Naive B cell (primary cell): ENCODE data around the gene RREB1. TPM values are rescaled to one million over a fixed set of nuclear protein-coding genes. Genes with fewer than 3 reads are reported as not detected.
A peak's percentile ranks its signal among the peaks of the same experiment; 100 is the strongest.

Experiments
- ATAC-seq, 2 donors: fragments of 150-1000 bp; cut with Tn5 transposase; 2 replicates each; pipeline ENCODE4 v1.10.0; 2021; ENCODE audit warnings: low read depth in 2 of 2, mild to moderate bottlenecking in 2 of 2, moderate library complexity in 2 of 2
- DNase-seq: peaks from one replicate; pipeline ENCODE4 v3.0.0; 2022
- H3K27ac Mint-ChIP-seq, 6 donors: one replicate each; pipeline ENCODE4 v1.8.0; 2020 to 2022; ENCODE audit warnings: mild to moderate bottlenecking in 6 of 6, mixed read lengths in 6 of 6, moderate library complexity in 5 of 6, inconsistent platforms in 2 of 6
- H3K27me3 Mint-ChIP-seq, 3 donors: one replicate each; pipeline ENCODE4 v1.8.0; 2021 to 2022; ENCODE audit warnings: mixed read lengths in 3 of 3, mild to moderate bottlenecking in 1 of 3
- H3K36me3 Mint-ChIP-seq, 2 donors: one replicate each; pipeline ENCODE4 v1.8.0; 2020 to 2022; ENCODE audit warnings: mixed read lengths in 2 of 2, inconsistent platforms in 1 of 2, mild to moderate bottlenecking in 1 of 2
- H3K4me1 Mint-ChIP-seq, 3 donors: one replicate each; pipeline ENCODE4 v1.8.0; 2020 to 2022; ENCODE audit warnings: mixed read lengths in 3 of 3, inconsistent platforms in 1 of 3, mild to moderate bottlenecking in 1 of 3, moderate library complexity in 1 of 3
- H3K4me3 Mint-ChIP-seq, 8 donors: one replicate each; pipeline ENCODE4 v1.8.0; 2020 to 2022; ENCODE audit warnings: mild to moderate bottlenecking in 8 of 8, mixed read lengths in 8 of 8, moderate library complexity in 8 of 8, inconsistent platforms in 2 of 8
- H3K9me3 Mint-ChIP-seq, 7 donors: one replicate each; pipeline ENCODE4 v1.8.0; 2020 to 2022; ENCODE audit warnings: mixed read lengths in 7 of 7, mild to moderate bottlenecking in 5 of 7, inconsistent platforms in 2 of 7, moderate library complexity in 1 of 7
- polyA plus RNA-seq, 6 donors: library from polyadenylated mRNA; unstranded; fragments of 300-500 nt; fragmentation: Illumina TruSeq; gene quantifications; one replicate each; pipeline ENCODE4 v1.2.3, GENCODE V29; 2021; ENCODE audit warnings: low read depth in 6 of 6

The RREB1 gene
- polyA plus RNA-seq, 6 donors from 2014 or later = 1.5 to 9.9 (median 5.2) TPM

DNA sequence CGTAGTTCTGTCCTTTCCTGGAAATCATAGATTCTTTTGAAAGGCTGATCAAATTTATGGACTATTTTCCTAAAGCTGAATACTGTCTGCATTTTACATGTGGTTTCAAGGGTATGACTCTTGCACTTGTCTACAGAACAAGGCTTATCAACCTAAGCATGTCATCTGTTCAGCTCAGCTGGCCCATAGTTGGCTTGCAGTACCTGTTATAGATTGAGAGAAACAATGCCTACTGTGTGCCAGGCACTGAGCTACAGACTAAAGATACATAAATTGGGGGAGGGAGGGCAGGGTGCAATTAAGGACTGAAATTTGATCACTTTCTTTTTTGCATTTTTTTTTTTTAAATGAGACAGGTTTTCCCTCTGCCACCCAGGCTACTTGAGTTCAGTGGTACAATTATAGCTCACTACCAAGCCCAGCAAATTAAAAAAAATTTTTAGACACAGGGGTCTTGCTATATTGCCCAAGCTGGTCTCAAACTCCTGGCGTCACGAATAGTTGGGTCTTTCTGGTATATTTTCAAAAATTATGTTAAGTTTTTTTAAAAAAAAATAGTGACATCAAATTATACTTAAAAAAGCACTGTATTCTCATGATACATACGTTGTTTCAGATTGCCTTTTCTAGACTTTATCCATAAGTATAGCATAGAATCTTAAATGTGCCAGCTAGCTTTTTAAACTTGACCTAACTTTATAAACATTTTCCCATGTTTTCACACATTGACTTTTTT, 52.2 kb downstream of the RREB1 start:
- no peaks in the 10 kb centered on the region for H3K27me3 Mint-ChIP-seq
- no peaks in the 10 kb centered on the region for H3K9me3 Mint-ChIP-seq
- H3K4me3 Mint-ChIP-seq = no peak overlapping the region
- DNase-seq (no peak), ATAC-seq (no peak)
- H3K27ac Mint-ChIP-seq = no peak overlapping the region
- no peaks in the 10 kb centered on the region for H3K36me3 Mint-ChIP-seq
- H3K4me1 Mint-ChIP-seq = peaks cover 71 to 79% (median 78%) of the 10 kb centered on the region in 3 donors

DNA sequence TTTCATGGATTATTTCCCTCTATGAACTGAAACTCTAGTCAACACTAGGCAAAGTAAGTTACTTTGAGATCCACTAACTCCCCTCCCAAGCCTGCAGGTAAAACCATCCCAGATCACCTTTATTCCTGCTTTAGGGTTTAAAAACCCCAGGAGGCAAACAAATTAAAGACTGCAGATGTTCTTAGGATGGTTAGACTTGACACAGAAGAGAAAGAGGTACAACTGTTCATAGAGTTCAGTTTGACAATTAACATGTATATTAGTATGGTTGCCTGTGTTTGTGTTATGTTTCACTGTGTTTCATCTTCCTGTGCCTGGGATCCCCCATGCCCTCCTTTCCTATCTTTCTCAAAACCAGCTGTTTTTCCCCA, 53.5 kb downstream of the RREB1 start:
- H3K27ac Mint-ChIP-seq = peak overlapping the region in 4 of 6 donors; percentile 2 to 85 (median 30)
- ATAC-seq = no peak
- H3K9me3 Mint-ChIP-seq = no peaks in the 10 kb centered on the region

DNA sequence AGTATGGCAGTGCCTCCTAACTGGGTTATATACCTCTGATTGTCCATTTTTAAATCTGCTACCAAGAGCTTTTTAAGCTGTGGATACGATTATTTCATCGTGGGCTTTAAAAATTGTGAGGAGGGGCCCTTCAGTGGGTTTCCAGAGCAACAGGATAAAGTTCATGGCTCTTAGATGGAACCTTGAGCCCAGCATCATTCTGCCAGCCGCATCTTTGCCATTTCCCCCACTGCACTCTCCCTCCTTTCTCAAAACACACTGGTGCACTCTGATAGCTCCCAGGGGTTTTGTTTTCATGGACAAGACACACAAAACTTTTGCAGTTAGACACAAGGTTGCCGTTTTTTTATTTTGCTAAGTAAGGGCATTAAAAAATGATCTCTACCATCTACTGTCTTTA, 54.1 kb downstream of the RREB1 start:
- peak overlapping the region in 4 of 6 donors; percentile 18 to 72 (median 54) for H3K27ac Mint-ChIP-seq
- DNase-seq = no peak
- H3K4me3 Mint-ChIP-seq = no peak overlapping the region

More for the DNA sequence above, 53.5 kb downstream of the RREB1 start:
- Mint-ChIP-seq H3K4me1 (peaks cover 71 to 79% (median 78%) of the 10 kb centered on the region in 3 donors), H3K4me3 (no peak overlapping the region), H3K27me3 (no peaks in the 10 kb centered on the region), H3K36me3 (no peaks in the 10 kb centered on the region)
- DNase-seq = no peak

DNA sequence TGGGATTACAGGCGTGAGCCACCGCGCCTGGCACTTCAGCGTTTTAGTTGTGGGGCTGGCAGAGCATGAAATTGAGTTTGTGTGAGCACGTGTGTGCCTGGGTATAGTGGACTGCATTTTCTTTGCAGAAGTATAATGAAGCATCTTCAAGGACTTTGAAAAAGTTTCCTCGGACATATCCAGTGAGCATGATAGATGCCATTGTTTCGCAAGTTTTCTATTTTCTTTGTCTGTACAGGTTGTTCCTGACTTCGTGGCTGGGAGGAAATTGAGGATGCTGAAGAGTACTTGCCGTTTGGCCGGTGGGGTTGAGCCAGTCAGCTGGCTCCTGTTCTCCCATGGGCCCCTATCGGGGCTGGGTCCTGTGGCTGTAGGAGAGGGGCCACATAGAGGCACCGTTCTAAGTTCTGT, 55.9 kb downstream of the RREB1 start:
- Mint-ChIP-seq H3K36me3 (no peaks in the 10 kb centered on the region), H3K27ac (peak overlapping the region in 1 of 6 donors; percentile 44), H3K9me3 (no peaks in the 10 kb centered on the region), H3K4me3 (no peak overlapping the region), H3K27me3 (no peaks in the 10 kb centered on the region), H3K4me1 (peaks cover 62 to 74% (median 67%) of the 10 kb centered on the region in 3 donors)
- ATAC-seq (no peak), DNase-seq (no peak)

More for the DNA sequence above, 54.1 kb downstream of the RREB1 start:
- no peaks in the 10 kb centered on the region for H3K36me3 Mint-ChIP-seq
- H3K4me1 Mint-ChIP-seq = peaks cover 68 to 77% (median 74%) of the 10 kb centered on the region in 3 donors
- no peaks in the 10 kb centered on the region for H3K27me3 Mint-ChIP-seq
- H3K9me3 Mint-ChIP-seq = no peaks in the 10 kb centered on the region
- no peak for ATAC-seq

DNA sequence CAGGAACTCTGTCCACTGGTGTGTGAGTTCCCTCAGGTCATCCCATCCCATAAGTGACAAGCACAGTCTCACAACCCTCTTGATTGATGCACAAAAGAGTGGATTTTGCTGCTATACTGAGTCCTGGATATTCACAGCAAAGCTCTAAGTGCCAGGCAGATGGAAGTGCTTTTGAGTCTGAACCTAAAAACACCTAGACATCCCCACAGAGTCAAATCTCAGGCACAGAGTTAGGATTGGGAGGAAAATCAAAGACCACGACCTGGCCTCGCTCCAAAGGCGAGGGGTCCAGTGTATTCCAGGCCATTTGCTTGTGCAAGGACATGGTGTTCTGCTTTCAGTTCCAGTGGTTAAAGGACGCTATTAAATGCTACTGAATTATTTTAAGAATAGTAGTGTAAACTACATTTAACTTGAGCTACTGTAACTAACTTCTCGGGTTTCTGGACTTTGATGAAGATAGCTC, 56.8 kb downstream of the RREB1 start:
- peaks cover 62 to 78% (median 67%) of the 10 kb centered on the region in 3 donors for H3K4me1 Mint-ChIP-seq
- peak overlapping the region in 4 of 6 donors; percentile 33 to 86 (median 76) for H3K27ac Mint-ChIP-seq
- H3K4me3 Mint-ChIP-seq = peak overlapping the region in 1 of 8 donors; percentile 56
- ATAC-seq (no peak), DNase-seq (no peak)
- no peaks in the 10 kb centered on the region for H3K36me3 Mint-ChIP-seq
- H3K9me3 Mint-ChIP-seq = no peaks in the 10 kb centered on the region
- no peaks in the 10 kb centered on the region for H3K27me3 Mint-ChIP-seq

DNA sequence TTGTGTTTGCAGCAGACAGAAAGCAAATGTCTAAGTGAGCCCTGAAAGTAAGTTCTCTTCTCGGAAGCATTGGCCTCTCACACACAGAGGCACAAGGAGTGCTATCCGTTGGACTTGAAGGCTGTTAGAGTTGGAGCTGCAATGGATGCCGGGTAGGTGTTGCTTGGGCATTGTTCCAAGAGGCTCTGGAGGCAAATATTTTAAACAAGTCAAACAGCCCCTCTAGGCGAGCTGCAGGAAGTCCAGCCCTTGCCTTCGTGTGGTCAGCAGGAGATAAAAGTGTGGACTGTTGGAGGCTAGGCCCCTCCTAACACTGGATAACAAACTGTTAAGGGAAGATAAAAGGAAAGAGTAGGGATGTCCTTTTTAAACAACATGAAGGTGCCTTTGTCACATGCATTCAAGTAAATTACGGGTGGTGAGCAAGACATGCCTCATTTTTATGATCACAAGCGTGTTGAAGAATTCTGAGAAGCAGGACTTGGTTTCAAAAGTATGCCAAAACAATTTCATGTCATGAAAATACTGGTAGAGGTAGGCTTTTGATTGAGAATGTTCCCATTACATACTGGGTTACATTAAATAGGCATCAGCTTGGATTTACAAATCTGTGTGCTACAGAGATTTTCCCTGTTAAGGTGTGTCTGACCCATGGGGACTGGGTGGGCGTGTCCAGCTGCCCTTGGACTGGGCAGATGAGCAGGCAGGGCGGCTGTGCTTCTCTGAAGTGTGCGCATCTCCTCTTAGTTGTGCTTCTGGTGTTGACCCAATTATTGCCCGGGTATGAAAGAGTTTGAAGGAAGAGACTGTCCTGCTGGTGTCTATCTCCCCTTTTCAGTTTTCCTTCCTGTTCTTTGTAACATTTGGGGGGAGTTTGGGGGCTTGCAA, 57.5 kb downstream of the RREB1 start:
- peaks cover 62 to 85% (median 65%) of the 10 kb centered on the region in 3 donors for H3K4me1 Mint-ChIP-seq
- H3K27me3 Mint-ChIP-seq = no peaks in the 10 kb centered on the region
- ATAC-seq = no peak
- DNase-seq = no peak
- H3K9me3 Mint-ChIP-seq = no peaks in the 10 kb centered on the region
- H3K27ac Mint-ChIP-seq = peak overlapping the region; percentile 43 to 92 (median 77)
- H3K4me3 Mint-ChIP-seq = peak overlapping the region in 6 of 8 donors; percentile 15 to 64 (median 30)
- H3K36me3 Mint-ChIP-seq = no peaks in the 10 kb centered on the region

DNA sequence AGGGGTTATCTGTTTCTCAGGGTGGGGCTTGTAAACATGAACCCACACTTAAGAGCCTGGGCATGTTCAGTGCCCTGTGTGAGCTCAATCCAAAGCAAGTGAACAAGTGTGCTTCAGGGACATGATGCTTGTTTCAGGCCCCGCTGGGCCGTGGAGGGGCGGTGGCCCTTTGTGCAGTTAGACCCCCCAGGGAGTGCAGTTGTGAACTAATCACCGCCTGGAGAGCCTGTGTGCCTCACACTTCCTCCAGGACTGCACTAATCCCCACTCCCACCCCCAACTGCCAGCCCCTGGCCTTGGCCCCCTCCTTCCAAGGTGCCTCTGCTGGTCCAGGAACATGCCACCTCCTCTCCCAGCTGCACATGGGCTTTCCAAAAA, 58.1 kb downstream of the RREB1 start:
- no peak for DNase-seq
- Mint-ChIP-seq H3K4me3 (peak overlapping the region in 2 of 8 donors; percentile 15 to 25), H3K4me1 (peaks cover 62 to 88% (median 64%) of the 10 kb centered on the region in 3 donors), H3K36me3 (no peaks in the 10 kb centered on the region), H3K9me3 (no peaks in the 10 kb centered on the region), H3K27me3 (no peaks in the 10 kb centered on the region), H3K27ac (peak overlapping the region in 2 of 6 donors; percentile 43 to 74)
- ATAC-seq = no peak

DNA sequence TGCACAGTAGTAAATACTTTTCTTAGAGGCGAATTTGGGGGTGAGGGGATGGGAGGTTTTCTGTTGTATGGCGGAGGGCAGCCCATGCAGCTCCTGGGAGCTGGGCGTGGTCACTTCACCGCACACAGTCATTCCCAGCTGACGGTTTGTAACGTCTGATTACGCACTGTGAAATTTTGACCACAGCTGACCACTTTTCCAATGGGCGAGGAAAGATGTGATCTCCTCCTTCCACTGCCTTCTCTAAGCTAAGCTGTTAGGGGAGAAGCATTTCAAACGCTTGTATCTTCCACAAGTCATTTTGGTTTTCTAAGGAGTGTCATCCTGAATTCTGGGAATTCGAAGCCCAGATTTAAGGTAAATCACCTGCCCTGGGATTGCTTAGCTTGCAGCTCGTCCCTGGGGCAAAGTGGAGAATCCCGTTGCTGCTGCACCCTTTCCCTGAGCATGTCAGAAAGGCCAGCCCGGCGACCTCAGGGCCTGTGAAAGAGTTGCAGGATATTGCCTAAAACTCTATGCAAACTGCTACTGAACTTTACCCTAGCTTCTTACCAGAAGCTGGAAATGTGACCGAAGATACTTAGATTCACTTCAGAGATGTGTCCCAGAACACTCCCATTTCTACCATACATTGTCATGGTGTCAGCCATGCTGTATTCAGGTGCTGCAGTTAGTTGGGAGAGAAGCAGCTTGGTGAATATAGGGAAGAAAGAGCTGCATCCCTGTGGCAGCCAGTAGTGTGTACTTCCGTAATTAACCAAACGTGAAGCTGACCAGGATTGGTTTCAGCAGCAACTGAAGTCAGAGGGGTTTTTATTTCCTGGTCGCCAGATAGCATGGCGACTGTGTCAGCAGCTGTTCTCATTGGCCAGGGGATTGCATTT, 58.9 kb downstream of the RREB1 start:
- DNase-seq = no peak
- ATAC-seq = no peak
- Mint-ChIP-seq H3K9me3 (no peaks in the 10 kb centered on the region), H3K4me1 (peaks cover 64 to 88% (median 68%) of the 10 kb centered on the region in 3 donors), H3K4me3 (no peak overlapping the region), H3K36me3 (no peaks in the 10 kb centered on the region), H3K27me3 (no peaks in the 10 kb centered on the region), H3K27ac (peak overlapping the region in 1 of 6 donors; percentile 47)

DNA sequence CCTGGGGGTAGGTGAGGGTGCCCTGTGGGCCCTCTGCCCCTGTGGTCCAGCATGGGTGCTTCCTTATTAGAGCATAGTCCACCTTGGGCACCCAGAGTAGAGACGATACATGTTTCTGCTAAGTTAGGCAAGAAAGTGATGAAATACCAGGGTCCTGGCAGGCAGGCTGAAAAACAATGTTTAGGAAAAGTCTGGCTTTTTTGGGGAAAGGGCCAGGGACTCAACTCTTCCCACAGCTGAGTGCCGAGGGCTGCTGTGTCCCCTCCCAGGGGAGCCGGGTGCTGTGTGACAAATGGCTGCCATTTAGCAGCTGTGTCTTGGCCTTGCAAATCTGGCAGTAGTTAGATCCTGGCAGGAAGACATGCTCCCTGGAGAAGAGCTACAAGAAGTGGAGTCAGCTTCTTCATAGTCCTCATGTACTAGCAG, 61.5 kb downstream of the RREB1 start:
- Mint-ChIP-seq H3K27me3 (no peaks in the 10 kb centered on the region), H3K4me1 (peaks cover 56 to 89% (median 67%) of the 10 kb centered on the region in 3 donors), H3K4me3 (no peak overlapping the region), H3K36me3 (no peaks in the 10 kb centered on the region), H3K9me3 (no peaks in the 10 kb centered on the region), H3K27ac (peak overlapping the region in 3 of 6 donors; percentile 21 to 56 (median 47))
- ATAC-seq = no peak
- DNase-seq = no peak

DNA sequence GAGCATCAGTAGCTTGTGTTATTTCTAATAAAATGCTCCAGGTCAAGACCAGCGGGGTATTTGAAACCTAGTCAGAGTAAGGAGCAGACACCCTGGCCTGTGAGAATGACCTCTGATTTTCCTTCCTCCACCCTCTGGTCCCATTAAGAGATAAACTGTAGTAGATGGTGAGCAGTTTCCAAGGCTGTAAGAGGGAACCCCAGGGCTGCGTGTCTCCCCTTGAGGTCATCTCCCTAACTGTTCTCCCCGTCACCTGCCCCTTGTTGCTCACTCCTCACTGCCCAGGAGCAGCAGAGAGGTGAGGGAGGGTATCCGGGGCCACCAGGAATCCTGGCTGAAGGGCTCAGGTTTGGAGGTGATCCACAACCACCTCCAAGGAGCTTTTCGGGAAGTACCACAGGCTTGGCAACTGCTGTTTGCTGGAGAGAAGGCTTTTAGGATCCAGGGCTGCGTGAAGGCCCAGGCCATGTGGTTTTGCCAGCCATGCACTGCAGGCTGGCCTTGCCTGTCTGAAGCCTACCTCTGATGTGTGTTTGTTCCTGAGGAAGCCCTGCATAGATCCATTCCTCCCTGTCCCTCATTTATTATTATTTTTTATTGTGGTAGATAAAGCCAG, 62.5 kb downstream of the RREB1 start:
- DNase-seq (no peak), ATAC-seq (no peak)
- no peaks in the 10 kb centered on the region for H3K9me3 Mint-ChIP-seq
- H3K27me3 Mint-ChIP-seq = no peaks in the 10 kb centered on the region
- H3K4me3 Mint-ChIP-seq = peak overlapping the region in 2 of 8 donors; percentile 20 to 25
- no peaks in the 10 kb centered on the region for H3K36me3 Mint-ChIP-seq
- peaks cover 49 to 80% (median 58%) of the 10 kb centered on the region in 3 donors for H3K4me1 Mint-ChIP-seq
- peak overlapping the region in 2 of 6 donors; percentile 38 to 47 for H3K27ac Mint-ChIP-seq

DNA sequence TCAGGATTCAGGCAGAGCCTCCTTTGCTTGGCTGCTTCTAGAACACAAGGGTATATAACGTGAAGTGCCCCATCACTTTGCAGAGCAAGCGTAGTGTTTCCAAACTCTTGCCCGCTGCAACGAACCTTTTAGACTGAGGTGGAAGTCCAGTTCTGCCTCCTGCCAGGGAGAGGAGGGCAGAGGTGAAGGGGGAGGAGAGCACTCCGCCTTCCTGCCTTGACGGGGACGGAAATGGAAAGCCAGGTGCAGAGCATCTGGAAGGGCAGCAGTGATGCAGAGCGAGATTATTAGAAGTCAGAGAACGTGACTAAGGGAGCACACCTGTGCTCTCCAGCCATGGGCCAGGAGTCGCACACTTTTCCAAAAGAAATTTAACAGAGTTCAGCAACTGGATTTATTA, 63.4 kb downstream of the RREB1 start:
- Mint-ChIP-seq H3K9me3 (no peaks in the 10 kb centered on the region), H3K27me3 (no peaks in the 10 kb centered on the region), H3K4me1 (peaks cover 40 to 71% (median 50%) of the 10 kb centered on the region in 3 donors), H3K4me3 (peak overlapping the region in 2 of 8 donors; percentile 1 to 29), H3K36me3 (no peaks in the 10 kb centered on the region), H3K27ac (peak overlapping the region in 2 of 6 donors; percentile 31 to 76)
- no peak for ATAC-seq
- no peak for DNase-seq

DNA sequence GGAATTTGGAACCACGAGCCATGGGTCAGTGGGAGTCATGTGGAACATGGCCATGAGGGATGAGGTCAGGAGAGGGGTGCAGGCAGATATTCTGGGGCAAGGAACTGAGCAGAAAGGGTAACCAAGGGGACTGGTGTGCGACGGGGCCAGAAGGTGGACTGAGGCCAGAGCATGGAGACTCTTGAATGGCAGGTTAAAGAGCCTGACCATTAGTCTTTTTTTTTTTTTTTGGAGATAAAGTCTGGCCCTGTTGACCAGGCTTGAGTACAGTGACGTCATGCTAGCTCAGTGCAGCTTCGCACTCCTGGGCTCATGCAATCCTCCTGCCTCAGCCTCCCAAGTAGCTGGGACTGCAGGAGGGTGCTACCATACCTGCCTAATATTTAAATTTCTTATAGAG, 64.0 kb downstream of the RREB1 start:
- no peaks in the 10 kb centered on the region for H3K27me3 Mint-ChIP-seq
- H3K36me3 Mint-ChIP-seq = no peaks in the 10 kb centered on the region
- peak overlapping the region in 1 of 6 donors; percentile 55 for H3K27ac Mint-ChIP-seq
- DNase-seq (no peak), ATAC-seq (no peak)
- peaks cover 37 to 66% (median 47%) of the 10 kb centered on the region in 3 donors for H3K4me1 Mint-ChIP-seq
- H3K9me3 Mint-ChIP-seq = no peaks in the 10 kb centered on the region
- H3K4me3 Mint-ChIP-seq = no peak overlapping the region
